Thymus (tissue), 14 donors: ENCODE measurements around the gene NECTIN1. TPM values are rescaled to one million over a fixed set of nuclear protein-coding genes. Genes with fewer than 3 reads are reported as not detected.

Source experiments
- DNase-seq, 9 donors: peaks; one replicate each; pipeline ENCODE4 v3.0.0-alpha.2; 2013; ENCODE audit warnings: low spot score in 9 of 9, low read depth in 6 of 9, missing footprints in 1 of 9
- H3K27ac ChIP-seq, 2 donors: one replicate each; pipeline ENCODE4 v1.5.1; 2013; ENCODE audit warnings: control low read depth in 1 of 2, low read depth in 1 of 2, low read length in 1 of 2, mild to moderate bottlenecking in 1 of 2, moderate library complexity in 1 of 2
- H3K27me3 ChIP-seq, 2 donors: one replicate each; pipeline ENCODE4 v1.5.1; 2013; ENCODE audit warnings: low read length in 1 of 2; ENCODE audit not compliant: control insufficient read depth in 2 of 2, insufficient read depth in 1 of 2
- H3K36me3 ChIP-seq, 2 donors: one replicate each; pipeline ENCODE4 v1.5.1; 2013; ENCODE audit warnings: low read length in 1 of 2, mild to moderate bottlenecking in 1 of 2, moderate library complexity in 1 of 2; ENCODE audit not compliant: control insufficient read depth in 2 of 2, insufficient read depth in 2 of 2
- H3K4me1 ChIP-seq, 2 donors: one replicate each; pipeline ENCODE4 v1.5.1; 2013; ENCODE audit warnings: low read length in 2 of 2; ENCODE audit not compliant: control insufficient read depth in 2 of 2, insufficient read depth in 2 of 2
- H3K4me3 ChIP-seq, 2 donors: one replicate each; pipeline ENCODE4 v1.5.1; 2013; ENCODE audit warnings: low read length in 2 of 2, control low read depth in 1 of 2, mild to moderate bottlenecking in 1 of 2
- H3K9me3 ChIP-seq, 2 donors: one replicate each; pipeline ENCODE4 v1.5.1; 2013; ENCODE audit warnings: low read length in 1 of 2, mild to moderate bottlenecking in 1 of 2; ENCODE audit not compliant: control insufficient read depth in 2 of 2, insufficient read depth in 1 of 2
- WGBS: extraction: QIAGEN DNeasy Blood & Tissue Kit; methylation state at CpG from one replicate; pipeline ENCODE4 v1.1.7; 2013; 5-methylcytosine and 5-hydroxymethylcytosine counted together
- long read RNA-seq, 10 donors: transcript quantifications; one replicate each; lab custom pipeline, GENCODE V29; 2026
- polyA plus RNA-seq: library from polyadenylated mRNA; stranded (reverse); fragments of 200-250 nt; gene quantifications from one replicate; pipeline ENCODE4 v1.2.3, GENCODE V29; 2013
- total RNA-seq: library from RNA; stranded (reverse); fragments of 120-200 nt; gene quantifications from one replicate; pipeline ENCODE4 v1.2.4, GENCODE V29; 2013
- donor health status: healthy.

NECTIN1 gene, protein sequence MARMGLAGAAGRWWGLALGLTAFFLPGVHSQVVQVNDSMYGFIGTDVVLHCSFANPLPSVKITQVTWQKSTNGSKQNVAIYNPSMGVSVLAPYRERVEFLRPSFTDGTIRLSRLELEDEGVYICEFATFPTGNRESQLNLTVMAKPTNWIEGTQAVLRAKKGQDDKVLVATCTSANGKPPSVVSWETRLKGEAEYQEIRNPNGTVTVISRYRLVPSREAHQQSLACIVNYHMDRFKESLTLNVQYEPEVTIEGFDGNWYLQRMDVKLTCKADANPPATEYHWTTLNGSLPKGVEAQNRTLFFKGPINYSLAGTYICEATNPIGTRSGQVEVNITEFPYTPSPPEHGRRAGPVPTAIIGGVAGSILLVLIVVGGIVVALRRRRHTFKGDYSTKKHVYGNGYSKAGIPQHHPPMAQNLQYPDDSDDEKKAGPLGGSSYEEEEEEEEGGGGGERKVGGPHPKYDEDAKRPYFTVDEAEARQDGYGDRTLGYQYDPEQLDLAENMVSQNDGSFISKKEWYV
- total RNA-seq (6.5 TPM), polyA plus RNA-seq (11.7 TPM)
- long read RNA-seq, donor 1, result 0 reads
- long read RNA-seq, donor 2, result 0 reads
- long read RNA-seq, donor 3, full-length matches to known transcripts, result 1 of 1 reads
- long read RNA-seq, donor 3, partial matches to known transcripts, result 0 of 1 reads
- long read RNA-seq, donor 3, other reads (novel, unspliced or antisense), result 0 of 1 reads
- long read RNA-seq, donor 4, full-length matches to known transcripts, result 2 of 2 reads
- long read RNA-seq, donor 4, partial matches to known transcripts, result 0 of 2 reads
- long read RNA-seq, donor 4, other reads (novel, unspliced or antisense), result 0 of 2 reads
- long read RNA-seq, donor 5, full-length matches to known transcripts, result 2 of 2 reads
- long read RNA-seq, donor 5, partial matches to known transcripts, result 0 of 2 reads
- long read RNA-seq, donor 5, other reads (novel, unspliced or antisense), result 0 of 2 reads
- long read RNA-seq, donor 6, full-length matches to known transcripts, result 2 of 2 reads
- long read RNA-seq, donor 6, partial matches to known transcripts, result 0 of 2 reads
- long read RNA-seq, donor 6, other reads (novel, unspliced or antisense), result 0 of 2 reads
- long read RNA-seq, donor 7, full-length matches to known transcripts, result 2 of 2 reads
- long read RNA-seq, donor 7, partial matches to known transcripts, result 0 of 2 reads
- long read RNA-seq, donor 7, other reads (novel, unspliced or antisense), result 0 of 2 reads
- long read RNA-seq, donor 8, result 0 reads
- long read RNA-seq, donor 9, full-length matches to known transcripts, result 1 of 1 reads
- long read RNA-seq, donor 9, partial matches to known transcripts, result 0 of 1 reads
- long read RNA-seq, donor 9, other reads (novel, unspliced or antisense), result 0 of 1 reads
- long read RNA-seq, donor 10, full-length matches to known transcripts, result 5 of 10 reads
- long read RNA-seq, donor 10, partial matches to known transcripts, result 5 of 10 reads
- long read RNA-seq, donor 10, other reads (novel, unspliced or antisense), result 0 of 10 reads

DNA sequence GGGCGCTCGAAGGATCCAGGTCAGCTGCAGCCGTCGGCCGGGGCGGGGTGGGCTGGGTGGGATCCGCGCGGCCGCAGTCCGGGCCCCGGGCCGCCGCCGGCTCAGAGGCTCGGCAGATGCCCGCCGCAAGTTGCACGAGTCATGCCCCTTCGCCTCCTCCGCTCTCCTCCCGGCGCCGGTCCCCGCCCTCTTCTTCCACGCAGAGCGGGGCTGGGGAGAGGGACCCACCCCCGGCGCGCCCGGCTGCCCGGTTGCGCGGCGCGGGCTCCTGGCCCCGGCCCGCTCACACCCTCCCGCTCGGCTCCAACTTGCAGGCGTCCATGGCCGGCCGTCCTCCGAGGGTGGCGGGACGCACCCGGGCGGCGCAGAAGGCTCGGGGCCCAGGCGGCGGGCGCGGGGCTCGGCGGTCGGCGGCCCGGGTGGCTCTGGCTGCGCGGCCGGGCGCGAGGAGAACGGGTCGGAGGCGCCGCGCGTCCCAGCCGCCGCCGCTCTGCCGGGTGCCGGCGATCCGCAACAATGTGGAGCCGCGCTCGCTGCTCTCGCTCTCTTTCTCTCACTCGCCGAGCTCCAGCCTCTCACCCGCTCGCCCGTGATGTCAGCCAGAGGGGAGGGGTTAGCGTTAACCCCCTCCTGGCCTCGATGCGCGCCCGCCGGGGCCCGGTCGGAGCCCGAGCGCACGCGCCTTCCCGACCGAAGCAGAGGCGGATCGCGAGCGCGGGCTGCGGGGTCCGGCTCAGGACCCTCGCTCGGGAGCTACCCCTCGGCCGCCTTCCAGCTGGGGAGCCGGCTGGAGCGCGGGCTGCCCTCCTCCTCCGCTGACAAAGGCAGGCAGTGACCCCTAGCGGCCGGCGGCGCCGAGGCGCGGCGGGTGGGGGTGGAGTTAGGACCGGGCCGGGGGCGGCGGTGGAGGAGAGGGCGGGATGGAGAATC lies at the start of gene NECTIN1:
Gene NECTIN1 (minus strand): TSS at position 550 of the 930 bp plus-strand sequence. CDS start 647 bp downstream, outside the sequence.
- DNase-seq, result peak; percentile 62 to 90 (median 72)
- Histone ChIP-seq H3K27ac (peak within 1 kb of the TSS in 1 of 2 donors; percentile 36), H3K9me3 (peaks cover 0 to 9% of the 10 kb centered on the region in 2 donors), H3K36me3 (no peaks in the 10 kb centered on the region), H3K4me3 (peak within 1 kb of the TSS; percentile 42 to 67), H3K27me3 (peaks cover 39 to 79% of the 10 kb centered on the region in 2 donors), H3K4me1 (peaks cover 9 to 20% of the 10 kb centered on the region in 2 donors)
- WGBS, result under 1% methylated on average over 128 of the region's 128 CpGs

DNA sequence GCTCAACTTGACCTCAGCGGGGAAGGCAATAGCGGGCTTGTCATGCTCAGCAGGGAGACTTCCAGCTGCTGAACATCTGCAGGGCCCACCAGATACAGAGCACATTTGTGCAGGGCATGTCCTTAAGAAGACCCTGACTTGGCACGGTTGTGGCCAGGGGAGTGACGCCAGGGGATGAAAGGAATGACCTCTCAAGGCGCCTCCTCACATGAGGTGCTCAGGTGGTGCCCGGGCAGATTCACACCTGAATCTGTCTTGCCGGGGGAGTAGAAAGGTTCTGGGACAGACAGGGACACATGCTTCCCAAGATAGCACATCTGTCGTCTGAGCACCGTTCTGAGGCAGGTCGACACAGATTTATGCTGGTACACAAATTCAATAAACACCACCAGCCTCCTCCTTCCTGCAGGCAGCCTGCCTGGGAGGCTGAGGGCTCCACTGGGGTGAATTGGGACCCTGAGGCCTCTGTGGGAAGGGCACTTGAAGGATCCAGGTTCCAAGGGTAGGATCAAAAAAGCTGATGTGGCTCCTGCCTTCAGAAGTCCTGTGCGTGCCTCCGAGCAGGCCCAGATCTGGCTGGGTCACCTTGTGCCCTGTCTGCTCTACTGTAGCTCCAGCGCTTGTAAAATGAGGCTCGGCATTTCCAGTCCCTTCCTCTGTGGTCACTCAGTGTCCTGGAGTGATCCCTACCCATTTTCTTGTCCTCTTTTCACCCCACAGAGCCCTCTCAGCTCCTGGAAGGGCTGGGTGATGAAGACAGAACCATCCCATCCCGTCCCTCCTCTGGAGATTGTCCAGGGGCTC lies 49.6 kb upstream of the NECTIN1 start:
- Histone ChIP-seq H3K36me3 (no peaks in the 10 kb centered on the region), H3K4me3 (no peak overlapping the region), H3K4me1 (no peaks in the 10 kb centered on the region), H3K27me3 (peaks cover 0 to 15% of the 10 kb centered on the region in 2 donors), H3K27ac (no peak overlapping the region), H3K9me3 (peaks cover 0 to 4% of the 10 kb centered on the region in 2 donors)
- WGBS, result 73% methylated on average over 15 of the region's 15 CpGs
- no peak for DNase-seq

DNA sequence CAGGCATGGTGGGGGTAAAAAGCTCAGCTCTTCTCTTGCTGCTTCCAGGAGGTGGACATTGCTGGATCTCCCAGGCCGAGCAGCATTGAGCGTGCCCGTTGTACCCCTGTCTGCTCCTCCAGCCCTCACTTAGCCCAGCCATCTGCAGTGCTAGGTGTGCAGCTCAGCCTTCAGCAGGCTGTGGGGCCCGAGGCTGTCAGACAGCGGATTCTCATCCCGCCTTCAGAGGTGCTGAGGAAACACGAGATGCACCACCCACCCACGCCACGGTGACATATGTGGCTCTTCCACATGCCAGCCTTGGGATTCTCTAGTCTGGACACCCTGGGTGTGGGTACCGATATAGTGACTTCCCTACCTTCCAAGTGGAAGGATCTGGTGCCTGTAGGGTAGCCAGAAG lies 48.9 kb upstream of the NECTIN1 start:
- Histone ChIP-seq H3K4me3 (no peak overlapping the region), H3K4me1 (no peaks in the 10 kb centered on the region), H3K9me3 (no peaks in the 10 kb centered on the region), H3K27ac (no peak overlapping the region), H3K27me3 (peaks cover 0 to 11% of the 10 kb centered on the region in 2 donors), H3K36me3 (no peaks in the 10 kb centered on the region)
- 93% methylated on average over 10 of the region's 10 CpGs for WGBS
- DNase-seq, result no peak

DNA sequence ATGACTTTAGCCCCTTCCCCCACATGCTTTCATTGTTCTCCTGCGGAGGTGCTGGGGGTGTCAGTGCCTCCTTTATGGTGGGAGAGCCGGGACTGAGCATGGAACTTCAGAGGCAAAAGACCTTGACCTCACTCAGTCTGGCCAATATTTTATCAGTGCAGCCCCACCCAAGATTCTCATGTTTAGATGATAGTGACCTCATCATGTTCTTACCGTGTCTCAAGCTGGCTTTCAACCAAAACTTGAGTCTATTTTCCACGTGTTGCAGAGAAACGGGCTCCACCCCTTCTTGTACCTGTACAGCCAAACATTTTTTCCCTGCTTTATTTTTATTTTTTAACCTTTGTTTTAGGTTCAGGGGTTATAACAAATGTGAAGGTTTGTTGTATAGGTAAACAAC lies 47.7 kb upstream of the NECTIN1 start:
- H3K36me3 ChIP-seq, result no peaks in the 10 kb centered on the region
- H3K27ac ChIP-seq, result no peak overlapping the region
- H3K9me3 ChIP-seq, result no peaks in the 10 kb centered on the region
- DNase-seq, result no peak
- 79% methylated on average over 5 of the region's 5 CpGs for WGBS
- no peaks in the 10 kb centered on the region for H3K4me1 ChIP-seq
- peaks cover 0 to 3% of the 10 kb centered on the region in 2 donors for H3K27me3 ChIP-seq
- no peak overlapping the region for H3K4me3 ChIP-seq

DNA sequence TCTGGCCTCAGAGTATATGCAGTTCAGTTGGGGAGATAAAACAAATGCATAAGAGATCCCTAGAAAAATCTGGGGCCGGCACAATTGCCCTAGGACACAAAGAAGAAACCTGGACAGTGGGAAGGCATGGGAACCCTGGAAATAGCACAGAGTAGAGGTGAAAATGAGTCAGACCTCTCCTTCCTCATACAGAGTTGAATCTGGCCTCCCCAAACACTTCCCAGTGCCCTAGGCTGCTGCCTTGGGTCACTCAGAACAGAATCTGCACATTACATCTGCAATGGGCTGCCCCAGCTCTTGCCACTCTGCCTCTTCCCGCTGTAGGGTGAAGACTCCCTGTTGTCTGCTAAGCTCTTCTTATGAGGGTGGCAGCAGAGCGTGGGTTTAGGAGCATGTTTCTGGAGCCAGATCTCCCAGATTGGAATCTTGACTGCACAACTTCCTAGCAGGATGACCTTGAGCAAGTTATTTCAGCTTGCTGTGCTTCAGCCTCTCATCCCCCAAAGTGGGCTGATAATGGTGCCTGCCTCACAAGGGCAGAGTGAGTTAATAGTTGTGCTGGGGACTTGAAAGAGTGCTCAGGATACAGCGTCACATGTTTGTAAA lies 47.1 kb upstream of the NECTIN1 start:
- DNase-seq, result no peak
- Histone ChIP-seq H3K27ac (no peak overlapping the region), H3K4me1 (no peaks in the 10 kb centered on the region), H3K27me3 (peaks cover 0 to 3% of the 10 kb centered on the region in 2 donors), H3K36me3 (no peaks in the 10 kb centered on the region), H3K9me3 (no peaks in the 10 kb centered on the region), H3K4me3 (no peak overlapping the region)
- WGBS, result 78% methylated on average over 4 of the region's 4 CpGs

DNA sequence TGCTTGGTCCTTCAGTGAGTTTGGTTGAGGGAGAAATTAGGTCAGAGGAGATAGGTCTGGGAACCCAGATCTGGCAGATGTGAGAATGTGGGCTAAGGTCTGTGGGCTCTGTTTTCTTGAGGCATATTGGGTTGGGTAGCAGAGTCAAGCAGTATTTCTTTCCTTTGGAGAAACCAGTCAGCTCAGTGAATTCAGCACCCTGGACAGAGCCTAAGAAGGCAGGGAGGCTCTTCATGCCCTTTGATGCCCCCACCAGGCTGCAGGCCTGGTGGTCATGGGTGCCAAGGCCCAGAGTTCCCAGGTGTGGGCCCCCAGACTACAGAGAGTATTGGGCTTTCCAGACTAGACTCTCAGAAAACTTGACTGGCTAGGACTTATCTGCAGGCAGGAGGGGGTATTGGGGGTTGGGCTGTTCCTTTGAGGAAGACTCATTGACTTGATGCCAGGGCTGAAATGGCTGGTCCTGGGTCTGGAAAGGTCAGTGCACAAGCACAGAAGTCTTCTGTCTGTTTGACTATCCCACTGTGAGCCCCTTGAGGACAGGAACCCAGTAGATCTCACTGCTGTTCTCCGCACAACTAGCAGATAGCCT lies 45.3 kb upstream of the NECTIN1 start:
- Histone ChIP-seq H3K4me1 (no peaks in the 10 kb centered on the region), H3K4me3 (no peak overlapping the region), H3K36me3 (no peaks in the 10 kb centered on the region), H3K27ac (no peak overlapping the region), H3K27me3 (no peaks in the 10 kb centered on the region), H3K9me3 (no peaks in the 10 kb centered on the region)
- WGBS, result 96% methylated on average over 1 of the region's 1 CpG
- peak in 6 of 9 donors; percentile 4 to 58 (median 19) for DNase-seq
